ENCODE measurements around the gene MYLK4.
A peak's percentile ranks its signal among the peaks of the same experiment; 100 is the strongest.

Gene MYLK4

DNA sequence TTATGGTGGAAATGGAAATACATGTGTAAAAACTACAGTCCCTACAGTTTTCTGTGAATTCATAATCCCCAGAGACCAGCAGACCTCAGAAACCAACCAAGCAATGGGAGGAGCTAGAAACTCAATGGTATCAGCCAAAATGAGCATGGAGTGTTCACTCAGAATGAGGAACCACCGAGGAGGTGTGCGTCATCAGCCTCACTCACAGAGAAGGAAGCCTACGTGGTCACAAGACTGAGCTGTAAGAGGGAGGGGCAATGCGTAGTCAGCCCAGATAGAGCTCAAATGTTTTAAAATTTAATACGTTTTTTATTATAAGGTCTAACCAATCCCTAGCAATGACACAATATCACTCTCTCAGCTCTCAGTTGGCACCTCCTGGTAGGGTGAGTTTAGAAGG is 17.4 kb downstream of the MYLK4 start:
- DNase-seq (ENCODE audit: low read depth) = peak; percentile 62

GRCh38 chr6:2732503-2733089 is 18.1 kb downstream of the MYLK4 start:
- no peak for DNase-seq (ENCODE audit: low read depth)

GRCh38 chr6:2731281-2731909 is 19.3 kb downstream of the MYLK4 start:
- DNase-seq (ENCODE audit: low read depth) = no peak

DNA sequence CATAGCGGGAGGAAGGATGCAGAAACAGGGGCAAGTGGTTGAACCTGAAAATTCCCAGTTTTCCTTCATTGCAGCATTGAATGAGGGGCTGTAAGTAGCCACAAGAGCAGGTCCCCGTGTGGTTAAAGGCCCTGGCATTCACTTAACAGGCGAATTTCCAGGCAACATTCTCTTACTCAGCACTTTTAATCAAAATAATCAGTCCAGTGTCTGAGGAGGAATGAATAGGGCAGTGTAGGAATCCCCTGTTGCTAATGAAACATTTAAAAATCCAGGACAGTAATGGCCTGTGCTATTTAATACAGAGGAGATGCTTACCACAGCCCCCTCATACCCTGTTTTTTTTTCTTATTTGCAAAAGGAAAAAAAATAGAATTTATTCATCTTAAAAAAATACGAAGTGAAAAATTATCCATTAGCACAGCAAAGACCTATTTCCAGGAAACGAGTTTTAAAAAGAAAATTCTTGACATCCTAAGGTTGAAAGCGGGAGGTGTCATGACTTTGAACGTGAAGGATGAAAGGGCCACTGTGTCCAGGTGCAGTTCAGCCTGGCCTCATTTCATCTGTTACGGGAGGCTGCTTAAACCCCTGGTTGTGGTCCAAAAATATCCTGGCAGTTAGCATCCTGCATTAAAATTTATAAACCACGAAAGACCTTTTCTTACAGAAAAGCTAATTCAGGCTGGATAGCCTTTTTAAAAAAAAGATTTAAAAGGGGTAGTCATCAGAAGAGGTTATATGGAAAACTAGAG is 20.2 kb downstream of the MYLK4 start:
- no peak for DNase-seq (ENCODE audit: low read depth)

- no peak for DNase-seq (ENCODE audit: low read depth)
Observed at GRCh38 chr6:2729921-2730320, 20.8 kb downstream of the MYLK4 start.

- no peak for DNase-seq (ENCODE audit: low read depth)
Observed at GRCh38 chr6:2725999-2726567, 24.6 kb downstream of the MYLK4 start.

- no peak for DNase-seq (ENCODE audit: low read depth)
Observed at GRCh38 chr6:2725364-2725988, 25.2 kb downstream of the MYLK4 start.

GRCh38 chr6:2721219-2721618 is 29.5 kb downstream of the MYLK4 start:
- no peak for DNase-seq (ENCODE audit: low read depth)

GRCh38 chr6:2719093-2719455 is 31.6 kb downstream of the MYLK4 start:
- no peak for DNase-seq (ENCODE audit: low read depth)

GRCh38 chr6:2718334-2719092 is 32.2 kb downstream of the MYLK4 start:
- DNase-seq (ENCODE audit: low read depth) = no peak

DNA sequence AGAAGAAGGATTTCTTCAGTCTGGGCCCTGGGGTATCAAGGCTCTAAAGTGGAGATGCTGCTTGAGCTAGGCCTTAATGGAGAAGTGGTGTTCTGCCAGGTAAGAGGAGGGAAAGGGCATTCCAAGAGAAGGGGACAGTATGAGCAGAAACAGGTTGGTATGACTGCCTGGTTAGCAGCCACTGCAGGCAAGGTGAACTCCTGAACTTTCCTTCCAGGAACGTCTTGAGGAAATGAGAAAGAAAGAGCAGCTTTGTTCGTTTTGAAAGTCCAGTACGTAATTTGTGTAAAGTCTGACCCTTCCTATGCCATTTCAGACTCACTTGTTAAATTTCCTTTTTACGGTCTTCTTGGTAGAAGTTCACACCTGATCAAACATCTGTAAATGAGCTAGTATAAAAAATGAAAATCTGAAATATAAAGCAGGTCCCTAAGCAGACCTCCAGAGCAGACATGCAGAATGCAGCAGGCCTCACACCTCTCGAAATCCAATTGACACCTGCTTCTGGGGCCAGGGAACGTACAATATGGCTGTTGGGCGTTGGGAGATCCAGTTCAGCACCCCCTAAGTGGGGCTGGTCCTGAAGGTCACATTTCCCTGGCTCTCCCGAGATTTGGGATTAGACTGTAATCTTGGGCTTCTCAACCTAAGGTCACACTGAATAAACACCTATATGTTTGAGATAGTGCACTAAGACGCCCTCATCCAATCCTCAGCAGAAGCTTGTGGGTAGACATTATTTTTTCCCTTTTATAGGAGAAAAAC is 33.6 kb downstream of the MYLK4 start:
- no peak for DNase-seq (ENCODE audit: low read depth)

- no peak for DNase-seq (ENCODE audit: low read depth)
Observed at GRCh38 chr6:2715737-2716136, 35.0 kb downstream of the MYLK4 start.

DNA sequence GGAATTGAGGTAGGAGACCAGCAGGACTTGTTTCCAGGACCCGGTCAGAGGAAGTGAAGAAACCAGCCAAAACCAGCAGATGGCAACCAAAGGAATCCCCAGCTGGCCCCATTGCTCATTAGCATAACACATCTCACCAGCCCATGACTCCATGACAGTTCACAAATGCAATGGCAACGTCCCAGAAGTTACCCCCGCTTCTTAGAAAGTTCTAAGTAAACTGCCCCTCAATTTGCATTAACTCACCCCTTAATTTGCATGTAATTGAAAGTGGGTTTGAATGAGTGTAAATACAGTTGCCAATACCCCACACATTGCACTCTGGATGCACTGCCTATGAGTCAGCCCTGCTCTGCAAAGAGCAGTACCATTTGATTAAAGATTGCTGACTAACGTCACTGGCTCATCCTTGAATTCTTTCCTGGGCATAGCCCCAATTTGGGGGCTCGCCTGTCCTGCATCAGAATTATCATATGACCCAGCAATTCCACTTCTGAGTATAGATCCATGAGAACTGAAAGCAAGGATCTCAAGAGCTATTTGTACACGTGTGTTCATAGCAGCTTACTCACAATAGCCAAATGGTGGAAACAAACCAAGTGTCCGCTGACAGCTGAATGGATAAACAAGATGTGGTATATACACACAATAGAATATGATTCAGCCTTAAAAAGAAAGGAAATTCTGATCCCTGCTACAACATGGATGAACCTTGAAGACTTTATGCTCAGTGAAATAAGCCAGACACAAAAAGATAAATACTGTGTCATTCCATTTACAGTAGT is 36.4 kb downstream of the MYLK4 start:
- no peak for DNase-seq (ENCODE audit: low read depth)

- no peak for DNase-seq (ENCODE audit: low read depth)
Observed at GRCh38 chr6:2713473-2714110, 37.1 kb downstream of the MYLK4 start.

GRCh38 chr6:2712102-2712501 is 38.6 kb downstream of the MYLK4 start:
- DNase-seq (ENCODE audit: low read depth) = no peak

- DNase-seq (ENCODE audit: low read depth) = no peak
Observed at GRCh38 chr6:2710412-2710811, 40.3 kb downstream of the MYLK4 start.

DNA sequence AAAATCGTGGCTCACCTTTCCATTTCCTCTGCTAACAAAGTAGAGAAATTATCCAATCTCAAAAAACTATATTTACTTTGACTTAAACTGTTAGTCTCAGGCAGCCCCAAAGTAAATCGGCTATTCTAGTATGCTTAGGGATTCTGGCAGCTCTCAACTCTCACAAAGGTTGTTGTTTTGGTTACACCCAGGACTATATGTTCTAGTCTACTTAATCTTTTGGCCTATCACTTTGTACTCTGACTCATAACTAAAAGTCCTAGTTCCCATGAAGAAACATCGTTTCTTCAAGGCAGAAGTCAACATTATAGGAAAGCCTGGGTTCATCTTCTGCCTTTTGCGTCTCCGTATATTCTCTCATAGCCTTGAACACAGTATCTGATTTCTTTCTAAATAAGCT is 42.3 kb downstream of the MYLK4 start:
- no peak for DNase-seq (ENCODE audit: low read depth)

- no peak for DNase-seq (ENCODE audit: low read depth)
Observed at GRCh38 chr6:2706558-2706957, 44.2 kb downstream of the MYLK4 start.

GRCh38 chr6:2705256-2705655 is 45.5 kb downstream of the MYLK4 start:
- no peak for DNase-seq (ENCODE audit: low read depth)

GRCh38 chr6:2697291-2697690 is 53.4 kb downstream of the MYLK4 start:
- DNase-seq (ENCODE audit: low read depth) = no peak

All from CMK (cell line).